Caco-2 (cell line): ENCODE measurements around the gene WWOX. TPM values are rescaled to one million over a fixed set of nuclear protein-coding genes. Genes with fewer than 3 reads are reported as not detected.

Experiments
- BruUV-seq: library from RNA; stranded (reverse); fragments of 400-500 nt; replicated peaks from 2 replicates; lab custom pipeline; 2021; lab: Mats Ljungman, UMichigan
- CTCF ChIA-PET: fragments of 300-600 bp; sonication (Branson Sonifier 250); formaldehyde crosslinking; loops from one replicate; lab custom pipeline; 2022; ENCODE audit warnings: antibody characterized with exemption; lab: Charles Lee
- POLR2A ChIA-PET: fragments of 300-600 bp; sonication (Branson Sonifier 250); formaldehyde crosslinking; loops from one replicate; lab custom pipeline; 2022; ENCODE audit warnings: antibody characterized with exemption; lab: Charles Lee
- DNase-seq, 2 experiments: peaks; one replicate each; pipeline versions ENCODE4 v3.0.0 to v3.0.0-alpha.2; 2020 to 2022
- H3K27me3 ChIP-seq: replicated peaks from 2 replicates; pipeline ENCODE4 v1.6.0; 2011; ENCODE audit warnings: low read length; ENCODE audit not compliant: control insufficient read depth, insufficient read depth
- H3K36me3 ChIP-seq: 2 replicates; pipeline ENCODE4 v1.5.1; 2011; ENCODE audit warnings: low read length; ENCODE audit not compliant: control insufficient read depth, insufficient read depth
- H3K4me1 ChIP-seq: fragments of 250-450 bp; sonication (Bioruptor Pico); 2 replicates; pipeline ENCODE4 v1.5.1; 2020; ENCODE audit warnings: mild to moderate bottlenecking
- H3K4me3 ChIP-seq: 2 replicates; pipeline ENCODE4 v1.5.1; 2011; ENCODE audit warnings: low read depth, mild to moderate bottlenecking, control low read depth, low read length
- H3K9me3 ChIP-seq: fragments of 250-450 bp; sonication (Bioruptor Pico); 2 replicates; pipeline ENCODE4 v1.5.1; 2020; ENCODE audit warnings: mild to moderate bottlenecking, moderate library complexity
- H3K27ac Mint-ChIP-seq: one replicate; pipeline ENCODE4 v1.8.0; 2022; ENCODE audit warnings: mixed read lengths; ENCODE audit not compliant: unreplicated experiment
- H3K27me3 Mint-ChIP-seq: one replicate; pipeline ENCODE4 v1.8.0; 2022; ENCODE audit warnings: mixed read lengths; ENCODE audit not compliant: insufficient read depth, unreplicated experiment
- H3K36me3 Mint-ChIP-seq: one replicate; pipeline ENCODE4 v1.8.0; 2022; ENCODE audit warnings: mild to moderate bottlenecking, mixed read lengths; ENCODE audit not compliant: insufficient read depth, unreplicated experiment
- H3K4me1 Mint-ChIP-seq: one replicate; pipeline ENCODE4 v1.8.0; 2022; ENCODE audit warnings: low read depth, mixed read lengths; ENCODE audit not compliant: unreplicated experiment
- H3K4me3 Mint-ChIP-seq: one replicate; pipeline ENCODE4 v1.8.0; 2022; ENCODE audit warnings: mild to moderate bottlenecking, moderate library complexity, mixed read lengths; ENCODE audit not compliant: unreplicated experiment
- H3K9me3 Mint-ChIP-seq: one replicate; pipeline ENCODE4 v1.8.0; 2022; ENCODE audit warnings: mixed read lengths; ENCODE audit not compliant: unreplicated experiment
- intact Hi-C: fragments of 100-400 bp; cut with micrococcal nuclease; formaldehyde crosslinking; loops from one replicate; pipeline ENCODE4 v1.10.0; 2022; ENCODE audit not compliant: unreplicated experiment
- total RNA-seq: library from RNA; stranded (reverse); gene quantifications from 2 replicates; pipeline ENCODE4 v1.2.3, GENCODE V29; 2022
- TF ChIP-seq, protein P1 (sequence below), 2 experiments: fragments of 200-600 bp in 1 of 2; IDR thresholded peaks; 1 replicate in 1 of 2; 2 replicates in 1 of 2; pipeline versions ENCODE4 v1.5.1 to v1.8.0; 2011 to 2022; ENCODE audit warnings: antibody characterized with exemption in 1 of 2, control low read depth in 1 of 2, inconsistent platforms in 1 of 2, low read depth in 1 of 2, low read length in 1 of 2, mild to moderate bottlenecking in 1 of 2, moderate library complexity in 1 of 2; ENCODE audit not compliant: insufficient read depth in 1 of 2, severe bottlenecking in 1 of 2, unreplicated experiment in 1 of 2

Gene WWOX
- total RNA-seq, 1 experiment from 2014 or later: 45.0 TPM

DNA sequence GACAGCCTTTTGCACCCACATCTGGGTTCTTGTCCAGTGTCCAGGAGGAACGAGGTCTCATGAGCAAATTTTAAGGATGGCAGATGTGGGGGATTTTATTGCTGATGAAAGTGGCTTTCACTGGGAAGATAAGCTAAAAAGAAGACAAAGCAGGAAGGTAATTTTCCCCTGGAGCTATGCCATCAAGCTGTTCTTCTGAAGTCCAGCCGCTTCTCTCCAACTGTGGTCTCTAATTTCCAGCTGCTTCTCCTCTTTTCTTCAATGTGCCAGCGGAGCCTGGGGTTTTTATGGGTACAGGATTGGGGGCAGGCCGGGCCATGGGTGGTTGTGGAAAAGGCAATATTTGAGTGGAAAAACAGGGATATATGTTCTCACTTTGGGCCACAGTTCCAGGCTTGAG lies 430.8 kb downstream of the WWOX start:
- intact Hi-C loops: no loop called here
- Histone ChIP-seq H3K4me3 (no peak overlapping the region), H3K4me1 (no peaks in the 10 kb centered on the region), H3K36me3 (no peaks in the 10 kb centered on the region), H3K27me3 (no peaks in the 10 kb centered on the region), H3K9me3 (no peaks in the 10 kb centered on the region)
- DNase-seq: no peak
- Mint-ChIP-seq H3K36me3 (no peaks in the 10 kb centered on the region), H3K4me1 (no peaks in the 10 kb centered on the region), H3K27ac (no peak overlapping the region), H3K4me3 (no peak overlapping the region), H3K27me3 (no peaks in the 10 kb centered on the region), H3K9me3 (no peaks in the 10 kb centered on the region)
- TF ChIP-seq, protein P1, sequence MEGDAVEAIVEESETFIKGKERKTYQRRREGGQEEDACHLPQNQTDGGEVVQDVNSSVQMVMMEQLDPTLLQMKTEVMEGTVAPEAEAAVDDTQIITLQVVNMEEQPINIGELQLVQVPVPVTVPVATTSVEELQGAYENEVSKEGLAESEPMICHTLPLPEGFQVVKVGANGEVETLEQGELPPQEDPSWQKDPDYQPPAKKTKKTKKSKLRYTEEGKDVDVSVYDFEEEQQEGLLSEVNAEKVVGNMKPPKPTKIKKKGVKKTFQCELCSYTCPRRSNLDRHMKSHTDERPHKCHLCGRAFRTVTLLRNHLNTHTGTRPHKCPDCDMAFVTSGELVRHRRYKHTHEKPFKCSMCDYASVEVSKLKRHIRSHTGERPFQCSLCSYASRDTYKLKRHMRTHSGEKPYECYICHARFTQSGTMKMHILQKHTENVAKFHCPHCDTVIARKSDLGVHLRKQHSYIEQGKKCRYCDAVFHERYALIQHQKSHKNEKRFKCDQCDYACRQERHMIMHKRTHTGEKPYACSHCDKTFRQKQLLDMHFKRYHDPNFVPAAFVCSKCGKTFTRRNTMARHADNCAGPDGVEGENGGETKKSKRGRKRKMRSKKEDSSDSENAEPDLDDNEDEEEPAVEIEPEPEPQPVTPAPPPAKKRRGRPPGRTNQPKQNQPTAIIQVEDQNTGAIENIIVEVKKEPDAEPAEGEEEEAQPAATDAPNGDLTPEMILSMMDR (IDR thresholded peaks at IDR 0.05; ENCODE audit: insufficient read depth in 1 of 2, low read depth in 1 of 2, low read length in 1 of 2, severe bottlenecking in 1 of 2, unreplicated experiment in 1 of 2): no peak
- BruUV-seq: no TSS peak
- ChIA-PET CTCF (no interaction called here), POLR2A (no interaction called here)

DNA sequence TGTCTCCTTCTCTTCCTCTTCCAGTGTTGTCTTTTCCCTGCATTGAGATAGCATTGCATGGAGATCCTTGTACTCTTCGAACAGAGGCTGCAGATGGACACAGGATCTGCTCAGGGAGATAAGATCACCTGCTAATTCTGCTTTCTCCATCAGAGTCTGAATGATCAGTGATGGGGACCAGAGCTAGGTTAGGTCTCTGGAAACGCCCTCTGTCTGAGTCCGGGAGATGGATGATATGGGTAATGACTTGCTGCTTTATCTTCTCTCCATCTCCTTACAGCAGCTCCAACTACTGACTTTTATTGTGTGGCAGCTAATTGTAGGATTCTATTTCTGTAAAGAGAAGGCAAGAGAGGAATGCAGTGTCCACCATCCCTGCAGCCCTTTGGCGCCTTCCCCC lies 435.6 kb downstream of the WWOX start:
- no TSS peak for BruUV-seq

DNA sequence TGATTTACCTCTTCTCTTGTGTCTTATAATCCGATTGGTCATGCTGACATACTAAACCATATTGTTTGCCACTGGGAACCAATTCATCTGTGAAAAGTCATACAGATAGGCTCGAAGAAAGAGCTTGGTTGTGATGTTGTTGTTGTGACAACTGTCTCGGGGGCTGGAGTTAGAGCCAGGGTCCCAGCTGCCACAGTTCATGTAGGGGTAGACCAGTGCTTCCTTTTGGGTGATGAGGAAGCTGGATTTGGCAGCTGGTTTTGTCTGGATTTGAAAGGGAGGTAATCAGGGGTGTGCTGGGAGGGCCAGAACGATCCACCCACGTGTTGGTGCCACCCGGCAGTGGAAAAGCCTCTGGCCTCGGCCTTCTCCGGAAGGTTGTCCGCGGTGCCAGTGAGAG lies 438.1 kb downstream of the WWOX start:
- DNase-seq: no peak
- H3K27me3 Mint-ChIP-seq: no peaks in the 10 kb centered on the region
- H3K9me3 ChIP-seq: no peaks in the 10 kb centered on the region
- H3K36me3 Mint-ChIP-seq: no peaks in the 10 kb centered on the region
- H3K4me3 Mint-ChIP-seq: no peak overlapping the region
- no peaks in the 10 kb centered on the region for H3K9me3 Mint-ChIP-seq
- POLR2A ChIA-PET: no interaction called here
- intact Hi-C loops: no loop called here
- no peaks in the 10 kb centered on the region for H3K4me1 ChIP-seq
- no peak overlapping the region for H3K27ac Mint-ChIP-seq
- H3K4me1 Mint-ChIP-seq: no peaks in the 10 kb centered on the region
- TF ChIP-seq, protein P1 (IDR thresholded peaks at IDR 0.05; ENCODE audit: insufficient read depth in 1 of 2, low read depth in 1 of 2, low read length in 1 of 2, severe bottlenecking in 1 of 2, unreplicated experiment in 1 of 2): no peak
- CTCF ChIA-PET: no interaction called here
- no TSS peak for BruUV-seq
- H3K27me3 ChIP-seq: no peaks in the 10 kb centered on the region
- H3K36me3 ChIP-seq: no peaks in the 10 kb centered on the region
- no peak overlapping the region for H3K4me3 ChIP-seq

More for the DNA sequence above, 435.6 kb downstream of the WWOX start:
- H3K4me3 Mint-ChIP-seq: no peak overlapping the region
- H3K9me3 Mint-ChIP-seq: no peaks in the 10 kb centered on the region
- intact Hi-C loops: no loop called here
- no peaks in the 10 kb centered on the region for H3K27me3 Mint-ChIP-seq
- no peaks in the 10 kb centered on the region for H3K36me3 ChIP-seq
- H3K4me1 ChIP-seq: no peaks in the 10 kb centered on the region
- no peaks in the 10 kb centered on the region for H3K36me3 Mint-ChIP-seq
- TF ChIP-seq, protein P1 (IDR thresholded peaks at IDR 0.05; ENCODE audit: insufficient read depth in 1 of 2, low read depth in 1 of 2, low read length in 1 of 2, severe bottlenecking in 1 of 2, unreplicated experiment in 1 of 2): no peak
- ChIA-PET CTCF (no interaction called here), POLR2A (no interaction called here)
- H3K4me3 ChIP-seq: no peak overlapping the region
- H3K4me1 Mint-ChIP-seq: no peaks in the 10 kb centered on the region
- H3K9me3 ChIP-seq: no peaks in the 10 kb centered on the region
- H3K27ac Mint-ChIP-seq: no peak overlapping the region
- H3K27me3 ChIP-seq: no peaks in the 10 kb centered on the region
- DNase-seq: no peak
